Esophagus squamous epithelium (tissue), 5 donors: ENCODE data around the gene ZNF669. TPM values are rescaled to one million over a fixed set of nuclear protein-coding genes. Genes with fewer than 3 reads are reported as not detected.
A peak's percentile ranks its signal among the peaks of the same experiment; 100 is the strongest.
"Not testable (repeated sequence)": the region's sequence is repeated elsewhere in the genome, so short reads cannot be mapped to it uniquely, and the experiment has no call there.

ENCODE experiments used
- DNase-seq: peaks from one replicate; lab custom pipeline; 2025; lab: John Stamatoyannopoulos, UW
- H3K27ac ChIP-seq, 4 donors: fragments of 200-600 bp; sonication (generic); one replicate each; pipeline ENCODE4 v1.5.1; 2016 to 2019; ENCODE audit warnings: mild to moderate bottlenecking in 1 of 4
- H3K27me3 ChIP-seq, 4 donors: fragments of 200-600 bp; sonication (generic); 1 replicate in 3 of 4; 2 replicates in 1 of 4; pipeline versions ENCODE4 v1.5.1 to v1.6.0; 2017 to 2021; ENCODE audit warnings: antibody characterized with exemption in 1 of 4
- H3K36me3 ChIP-seq, 3 donors: fragments of 200-600 bp; sonication (generic); one replicate each; pipeline ENCODE4 v1.5.1; 2016 to 2019
- H3K4me1 ChIP-seq, 3 donors: fragments of 200-600 bp; sonication (generic); one replicate each; pipeline ENCODE4 v1.5.1; 2017 to 2019
- H3K4me3 ChIP-seq, 4 donors: fragments of 200-600 bp; sonication (generic); 1 replicate in 3 of 4; 2 replicates in 1 of 4; pipeline ENCODE4 v1.5.1; 2016 to 2019; ENCODE audit warnings: mild to moderate bottlenecking in 2 of 4, moderate library complexity in 1 of 4
- H3K9me3 ChIP-seq, 3 donors: fragments of 200-600 bp; sonication (generic); one replicate each; pipeline ENCODE4 v1.5.1; 2016 to 2019
- CTCF ChIP-seq, 6 experiments: fragments of 450-650 bp in 4 of 6; fragments of 200-600 bp in 2 of 6; sonication (generic) in 2 of 6; IDR thresholded peaks; one replicate each; pipeline ENCODE4 v1.5.1; 2016 to 2019; ENCODE audit warnings: antibody characterized with exemption in 6 of 6, mild to moderate bottlenecking in 4 of 6, moderate library complexity in 4 of 6
- POLR2A ChIP-seq, 4 donors: fragments of 450-650 bp; IDR thresholded peaks; one replicate each; pipeline ENCODE4 v1.6.1; 2017; ENCODE audit warnings: antibody characterized with exemption in 4 of 4, mild to moderate bottlenecking in 4 of 4, moderate library complexity in 3 of 4
- WGBS, 2 donors: methylation state at CpG; one replicate each; pipeline ENCODE4 v1.1.5; 2018; 5-methylcytosine and 5-hydroxymethylcytosine counted together
- intact Hi-C: fragments of 100-400 bp; cut with DNase I; formaldehyde crosslinking; loops from one replicate; pipeline ENCODE4 v1.15.0; 2022
- total RNA-seq, 4 donors: library from RNA; depleted of rRNA; stranded (reverse); fragments of >200 nt; gene quantifications; one replicate each; pipeline ENCODE4 v1.1.0, GENCODE V29; 2016
- donor health status: DM: yes; HTN: yes; CAD: no.

Gene ZNF669
- 1 to 10 TPM in 3 of 4 donors, under 1 TPM in 1; 0.95 to 6.7 (median 3.2) TPM for total RNA-seq

- Histone ChIP-seq H3K27me3 (peaks cover 0 to 2% (median 0%) of the 10 kb centered on the region in 4 donors), H3K36me3 (peaks cover 12 to 32% (median 15%) of the 10 kb centered on the region in 3 donors), H3K27ac (peak within 1 kb of the TSS; percentile 82 to 92 (median 90)), H3K4me3 (peak within 1 kb of the TSS; percentile 82 to 93 (median 88)), H3K4me1 (peaks cover 0 to 28% (median 7%) of the 10 kb centered on the region in 3 donors), H3K9me3 (peaks cover 0 to 35% (median 17%) of the 10 kb centered on the region in 3 donors)
- 0% methylated on average over 5 to 14 of the region's 58 CpGs for WGBS, 2 donors
- intact Hi-C loops: no loop called here
- TF ChIP-seq POLR2A (IDR thresholded peaks at IDR 0.05) (peak in 2 of 4 donors; percentile 72 to 74), CTCF (IDR thresholded peaks at IDR 0.05) (no peak)
- peak; percentile 82 for DNase-seq
Observed at GRCh38 chr1:247103859-247104591, at the start of gene ZNF669. Gene ZNF669, minus strand, starts transcription at chr1:247104356. Its CDS starts 157 bp downstream, at chr1:247104199.

DNA sequence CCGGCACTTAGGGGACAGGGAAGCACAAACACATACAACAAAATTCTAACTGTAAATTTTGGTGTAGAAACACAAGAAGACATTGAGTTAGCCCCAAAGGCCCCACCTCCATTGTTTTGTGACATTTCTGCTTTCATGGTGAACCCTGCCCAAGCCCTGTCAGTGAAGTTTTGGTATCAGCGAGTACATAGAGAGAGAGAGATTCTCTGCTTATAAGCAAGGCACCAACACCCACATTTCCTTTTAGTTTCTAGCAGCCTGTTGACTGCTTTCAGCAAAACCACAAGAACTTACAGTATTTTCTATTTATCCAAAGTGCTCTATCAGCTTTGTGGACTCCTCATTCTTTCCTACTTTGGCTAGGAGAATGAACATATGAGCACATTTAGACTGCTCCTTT is 43.6 kb upstream of the ZNF669 start:
- H3K27ac ChIP-seq: no peak overlapping the region
- H3K36me3 ChIP-seq: peaks cover 0 to 26% (median 3%) of the 10 kb centered on the region in 3 donors
- DNase-seq: no peak
- no peak overlapping the region for H3K4me3 ChIP-seq
- intact Hi-C loops: no loop called here
- H3K27me3 ChIP-seq: no peaks in the 10 kb centered on the region
- no peaks in the 10 kb centered on the region for H3K4me1 ChIP-seq
- 98 to 100% methylated on average over 2 of the region's 2 CpGs for WGBS, 2 donors
- peaks cover 0 to 94% (median 52%) of the 10 kb centered on the region in 3 donors for H3K9me3 ChIP-seq
- TF ChIP-seq CTCF (IDR thresholded peaks at IDR 0.05) (no peak), POLR2A (IDR thresholded peaks at IDR 0.05) (no peak)

DNA sequence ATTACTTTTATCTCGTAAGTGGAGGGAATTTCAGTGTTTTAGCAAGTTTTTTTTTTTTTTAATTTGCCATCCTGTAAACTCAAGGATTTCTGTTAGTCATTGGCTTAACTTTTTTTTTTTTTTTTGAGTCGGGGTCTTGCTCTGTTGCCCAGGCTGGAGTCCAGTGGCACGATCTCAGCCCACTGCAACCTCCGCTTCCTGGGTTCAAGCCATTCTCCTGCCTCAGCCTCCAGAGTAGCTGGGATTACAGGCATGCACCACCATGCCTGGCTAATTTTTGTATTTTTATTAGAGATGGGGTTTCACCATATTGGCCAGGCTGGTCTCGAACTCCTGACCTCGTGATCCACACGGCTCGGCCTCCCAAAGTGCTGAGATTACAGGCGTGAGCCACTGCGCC is 43.0 kb upstream of the ZNF669 start:
- peaks cover 0 to 22% (median 3%) of the 10 kb centered on the region in 3 donors for H3K36me3 ChIP-seq
- DNase-seq, H3K4me3 ChIP-seq, H3K27ac ChIP-seq, intact Hi-C loops, H3K4me1 ChIP-seq, H3K27me3 ChIP-seq: not testable (repeated sequence)
- WGBS, 2 donors: 95 to 99% methylated on average over 10 of the region's 10 CpGs
- H3K9me3 ChIP-seq: peaks cover 0 to 96% (median 56%) of the 10 kb centered on the region in 3 donors

GRCh38 chr1:247146671-247147070 is 42.5 kb upstream of the ZNF669 start:
- intact Hi-C loops: no loop called here
- H3K9me3 ChIP-seq: peaks cover 0 to 97% (median 59%) of the 10 kb centered on the region in 3 donors
- H3K36me3 ChIP-seq: peaks cover 0 to 27% (median 3%) of the 10 kb centered on the region in 3 donors
- no peak overlapping the region for H3K27ac ChIP-seq
- WGBS, 2 donors: 84 to 92% methylated on average over 3 of the region's 3 CpGs
- no peaks in the 10 kb centered on the region for H3K4me1 ChIP-seq
- no peak for DNase-seq
- TF ChIP-seq CTCF (IDR thresholded peaks at IDR 0.05): no peak
- no peak overlapping the region for H3K4me3 ChIP-seq
- H3K27me3 ChIP-seq: no peaks in the 10 kb centered on the region

DNA sequence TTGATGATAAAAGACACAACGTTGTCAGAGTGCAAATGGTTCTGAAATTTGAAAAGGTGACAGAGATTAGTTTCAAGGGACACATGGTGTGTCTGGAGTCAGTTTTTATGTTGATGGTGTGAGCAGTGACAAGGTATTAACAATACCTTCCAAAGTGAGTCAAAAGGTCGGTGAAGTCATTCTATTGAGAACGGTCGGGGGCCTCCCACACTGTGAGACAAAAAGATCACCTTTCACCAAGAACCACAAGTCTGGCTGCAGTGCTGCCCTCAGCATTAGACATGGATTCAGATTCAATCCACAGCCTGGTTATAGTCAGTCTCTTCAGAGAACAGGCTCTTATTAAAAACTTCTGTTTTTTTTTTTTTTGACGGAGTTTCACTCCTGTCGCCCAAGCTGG is 41.1 kb upstream of the ZNF669 start:
- Histone ChIP-seq H3K36me3 (peaks cover 0 to 33% (median 3%) of the 10 kb centered on the region in 3 donors), H3K4me1 (no peaks in the 10 kb centered on the region), H3K9me3 (peaks cover 0 to 97% (median 64%) of the 10 kb centered on the region in 3 donors), H3K27me3 (no peaks in the 10 kb centered on the region), H3K4me3 (no peak overlapping the region), H3K27ac (no peak overlapping the region)
- WGBS, 2 donors: 97 to 99% methylated on average over 6 of the region's 6 CpGs
- TF ChIP-seq POLR2A (IDR thresholded peaks at IDR 0.05) (no peak), CTCF (IDR thresholded peaks at IDR 0.05) (no peak)
- no peak for DNase-seq
- intact Hi-C loops: no loop called here

GRCh38 chr1:247139557-247139956 is 35.4 kb upstream of the ZNF669 start:
- Histone ChIP-seq H3K9me3 (peaks cover 0 to 90% (median 68%) of the 10 kb centered on the region in 3 donors), H3K36me3 (peaks cover 0 to 12% (median 0%) of the 10 kb centered on the region in 3 donors)
- H3K4me1 ChIP-seq, H3K4me3 ChIP-seq, DNase-seq, intact Hi-C loops, H3K27me3 ChIP-seq, H3K27ac ChIP-seq: not testable (repeated sequence)
